Right hindlimb (tissue), 1 donor: Measurements from ENCODE around the gene RPL41.
"Not testable (repeated sequence)": the region's sequence is repeated elsewhere in the genome, so short reads cannot be mapped to it uniquely, and the experiment has no call there.

Experiments
- DNase-seq: peaks from one replicate; pipeline ENCODE4 v3.0.0-alpha.2; 2018

The RPL41 gene

DNA sequence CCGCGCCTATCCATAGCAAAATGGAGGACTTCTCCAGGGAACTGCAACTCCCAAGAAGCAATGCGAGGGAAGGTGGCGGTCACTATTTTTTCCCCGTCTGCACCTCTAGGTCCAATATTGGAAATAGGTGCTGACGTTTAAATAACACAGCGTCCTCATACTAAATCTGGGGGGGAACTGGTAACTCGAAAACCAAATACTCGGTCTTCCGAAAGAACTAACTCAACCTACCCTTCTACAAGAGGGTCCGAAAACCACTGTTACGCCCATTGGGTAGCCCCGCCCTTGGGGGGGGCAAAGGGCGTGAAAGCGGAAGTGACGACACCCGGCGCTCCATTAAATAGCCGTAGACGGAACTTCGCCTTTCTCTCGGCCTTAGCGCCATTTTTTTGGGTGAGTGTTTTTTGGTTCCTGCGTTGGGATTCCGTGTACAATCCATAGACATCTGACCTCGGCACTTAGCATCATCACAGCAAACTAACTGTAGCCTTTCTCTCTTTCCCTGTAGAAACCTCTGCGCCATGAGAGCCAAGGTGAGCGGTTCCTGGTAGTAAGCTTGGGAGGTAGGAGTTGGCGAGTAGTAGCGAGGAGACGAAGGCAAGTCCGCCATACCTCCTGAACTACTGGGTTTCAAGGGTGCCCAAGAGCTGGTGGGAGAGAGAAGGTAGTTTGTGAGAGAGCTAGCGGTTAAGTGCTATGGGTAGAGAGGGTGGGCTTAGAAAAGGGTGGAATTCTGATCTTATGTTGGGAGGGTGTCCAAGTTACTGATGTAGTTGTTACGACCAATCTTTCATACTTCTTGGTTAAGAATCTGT lies at the start of gene RPL41:
TSS of gene RPL41 (plus strand) at position 367 of the 815 bp plus-strand sequence.
- peak; percentile 97 for DNase-seq

GRCh38 chr12:56071648-56072047 lies 44.8 kb upstream of the RPL41 start:
- DNase-seq, result no peak

GRCh38 chr12:56074396-56074795 lies 42.0 kb upstream of the RPL41 start:
- no peak for DNase-seq

DNA sequence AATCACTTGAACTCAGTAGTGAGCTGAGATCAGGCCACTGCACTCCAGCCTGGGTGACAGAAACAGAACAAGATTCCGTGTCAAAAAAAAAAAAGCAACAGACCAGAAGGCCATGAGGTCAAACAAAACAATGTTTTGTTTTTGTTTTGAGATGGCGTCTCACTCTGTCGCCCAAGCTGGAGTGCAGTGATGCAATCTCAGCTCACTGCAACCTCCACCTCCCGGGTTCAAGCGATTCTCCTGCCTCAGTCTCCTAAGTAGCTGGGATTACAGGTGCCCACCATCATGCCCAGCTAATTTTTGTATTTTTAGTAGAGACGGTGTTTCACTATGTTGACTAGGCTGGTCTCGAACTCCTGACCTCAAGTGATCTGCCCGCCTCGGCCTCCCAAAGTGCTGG lies 38.5 kb upstream of the RPL41 start:
- not testable (repeated sequence) for DNase-seq

GRCh38 chr12:56078427-56078826 lies 38.0 kb upstream of the RPL41 start:
- DNase-seq, result no peak

- DNase-seq, result peak; percentile 89
Measured at GRCh38 chr12:56078931-56079722, 37.3 kb upstream of the RPL41 start.

DNA sequence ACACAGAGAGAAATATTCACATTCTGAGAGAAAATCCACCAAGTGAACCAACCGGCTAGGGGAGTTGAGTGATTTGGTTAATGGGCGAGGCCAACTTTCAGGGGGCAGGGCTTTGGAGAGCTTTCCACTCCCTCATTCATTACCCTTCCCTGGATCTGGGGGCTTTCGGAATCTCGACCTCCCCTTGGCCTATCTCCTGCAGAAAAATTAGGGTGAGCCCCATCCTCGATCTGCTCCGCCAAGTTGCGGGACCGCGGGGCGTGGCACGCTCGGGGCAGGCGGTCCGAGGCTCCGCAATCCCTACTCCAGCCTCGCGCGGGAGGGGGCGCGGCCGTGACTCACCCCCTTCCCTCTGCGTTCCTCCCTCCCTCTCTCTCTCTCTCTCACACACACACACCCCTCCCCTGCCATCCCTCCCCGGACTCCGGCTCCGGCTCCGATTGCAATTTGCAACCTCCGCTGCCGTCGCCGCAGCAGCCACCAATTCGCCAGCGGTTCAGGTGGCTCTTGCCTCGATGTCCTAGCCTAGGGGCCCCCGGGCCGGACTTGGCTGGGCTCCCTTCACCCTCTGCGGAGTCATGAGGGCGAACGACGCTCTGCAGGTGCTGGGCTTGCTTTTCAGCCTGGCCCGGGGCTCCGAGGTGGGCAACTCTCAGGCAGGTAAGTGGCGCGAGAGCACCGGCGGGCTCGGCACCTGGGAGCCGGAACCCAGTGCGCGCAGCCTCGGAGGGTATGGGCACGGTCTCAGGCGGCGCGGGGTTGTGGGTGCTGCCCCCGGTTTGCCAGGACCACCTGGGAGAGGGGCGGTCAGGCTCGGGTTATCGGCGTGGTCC lies 36.5 kb upstream of the RPL41 start, which contains the start of gene ERBB3:
TSS of gene ERBB3 (plus strand) at position 443 of the 833 bp plus-strand sequence. CDS start at position 579, 136 bp downstream.
- peak; percentile 80 for DNase-seq

DNA sequence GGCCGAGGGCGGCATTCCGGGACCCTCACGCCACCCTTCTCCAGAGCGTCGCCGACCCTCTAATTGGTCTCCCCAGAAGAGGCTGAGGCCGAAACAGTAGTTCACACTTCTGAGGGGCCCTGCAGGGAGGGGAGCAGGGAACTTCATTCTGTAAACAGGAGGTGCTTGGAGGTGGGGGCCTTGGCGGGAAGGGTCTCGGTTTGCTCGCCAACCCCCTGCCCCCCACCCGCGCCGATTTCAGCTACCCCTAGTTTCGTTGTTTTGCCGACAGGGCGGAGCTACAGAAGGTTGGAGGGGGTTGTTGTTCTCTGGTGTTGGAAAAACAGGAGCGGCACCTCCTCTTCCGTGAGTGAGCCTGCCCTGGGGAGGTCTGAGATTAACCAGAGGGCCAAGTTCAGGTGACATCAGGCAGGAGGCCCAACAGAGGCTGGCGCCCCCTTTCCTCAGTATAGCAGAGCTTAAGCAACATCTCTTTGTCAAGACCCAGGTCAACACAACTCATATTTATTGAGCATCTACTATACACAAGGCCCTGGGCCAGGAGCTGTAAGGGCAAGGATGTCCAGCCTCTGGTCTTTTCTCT lies 35.8 kb upstream of the RPL41 start:
- no peak for DNase-seq

- DNase-seq, result peak; percentile 61
Measured at GRCh38 chr12:56081393-56082347, 34.8 kb upstream of the RPL41 start.

DNA sequence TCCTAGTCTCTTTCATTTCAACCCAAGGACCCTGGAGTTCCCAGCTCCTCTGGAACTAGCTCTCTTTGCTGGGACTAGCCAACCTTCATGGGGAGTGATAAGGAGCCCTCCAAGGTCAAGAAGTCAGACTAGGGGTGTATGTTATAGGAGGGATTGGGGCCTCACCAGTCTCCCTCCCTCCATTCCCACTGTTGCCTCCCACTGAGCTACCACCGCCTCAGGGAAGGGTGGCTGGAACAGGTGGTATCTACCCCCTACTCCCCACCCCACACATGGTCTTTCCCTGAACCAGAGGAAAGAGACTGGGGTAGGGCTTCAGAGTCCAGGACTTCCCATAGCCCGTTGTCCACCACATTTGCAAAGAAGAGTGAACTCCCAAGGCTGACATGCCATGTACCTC lies 34.1 kb upstream of the RPL41 start:
- no peak for DNase-seq

GRCh38 chr12:56082967-56083366 lies 33.5 kb upstream of the RPL41 start:
- no peak for DNase-seq

DNA sequence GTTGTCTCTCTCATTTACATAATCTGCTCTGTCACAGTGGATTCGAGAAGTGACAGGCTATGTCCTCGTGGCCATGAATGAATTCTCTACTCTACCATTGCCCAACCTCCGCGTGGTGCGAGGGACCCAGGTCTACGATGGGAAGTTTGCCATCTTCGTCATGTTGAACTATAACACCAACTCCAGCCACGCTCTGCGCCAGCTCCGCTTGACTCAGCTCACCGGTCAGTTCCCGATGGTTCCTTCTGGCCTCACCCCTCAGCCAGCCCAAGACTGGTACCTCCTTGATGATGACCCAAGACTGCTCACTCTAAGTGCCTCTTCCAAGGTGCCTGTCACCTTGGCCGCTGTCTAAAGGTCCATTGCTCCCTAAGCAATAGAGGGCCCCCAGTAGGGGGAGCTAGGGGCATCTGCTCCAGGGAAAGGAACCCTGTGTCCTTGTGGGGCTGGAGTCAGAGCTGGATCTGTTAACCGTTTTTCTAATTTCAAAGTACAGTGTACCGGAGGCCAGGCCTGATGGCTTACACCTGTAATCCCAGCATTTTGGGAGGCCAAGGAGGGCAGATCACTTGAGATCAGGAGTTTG lies 31.4 kb upstream of the RPL41 start:
- no peak for DNase-seq

GRCh38 chr12:56086096-56086495 lies 30.3 kb upstream of the RPL41 start:
- DNase-seq, result no peak

- DNase-seq, result no peak
Measured at GRCh38 chr12:56086608-56087007, 29.8 kb upstream of the RPL41 start.

DNA sequence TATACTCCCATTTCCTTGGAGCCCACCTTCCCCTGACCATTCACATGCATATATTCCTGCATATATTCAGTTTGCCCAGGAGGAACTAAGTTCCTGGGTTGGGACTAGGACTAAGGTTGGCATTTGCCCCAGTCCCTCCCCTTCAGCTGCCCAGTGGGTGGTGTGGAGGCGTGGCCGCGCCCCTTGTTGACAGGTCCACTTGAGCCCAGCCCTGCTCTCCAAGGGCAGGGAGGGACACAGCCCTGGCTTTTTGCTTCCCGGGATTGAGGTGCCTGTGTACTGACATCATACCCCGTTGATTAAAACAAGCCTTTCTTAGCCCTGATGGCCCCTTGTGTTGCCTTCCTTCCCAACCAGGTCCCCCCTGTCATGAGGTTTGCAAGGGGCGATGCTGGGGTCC lies 29.2 kb upstream of the RPL41 start:
- no peak for DNase-seq

GRCh38 chr12:56097738-56098137 lies 18.7 kb upstream of the RPL41 start:
- no peak for DNase-seq

GRCh38 chr12:56098592-56098991 lies 17.8 kb upstream of the RPL41 start:
- DNase-seq, result no peak

- DNase-seq, result no peak
Measured at GRCh38 chr12:56099787-56100186, 16.6 kb upstream of the RPL41 start.

- DNase-seq, result no peak
Measured at GRCh38 chr12:56101045-56101444, 15.4 kb upstream of the RPL41 start.

DNA sequence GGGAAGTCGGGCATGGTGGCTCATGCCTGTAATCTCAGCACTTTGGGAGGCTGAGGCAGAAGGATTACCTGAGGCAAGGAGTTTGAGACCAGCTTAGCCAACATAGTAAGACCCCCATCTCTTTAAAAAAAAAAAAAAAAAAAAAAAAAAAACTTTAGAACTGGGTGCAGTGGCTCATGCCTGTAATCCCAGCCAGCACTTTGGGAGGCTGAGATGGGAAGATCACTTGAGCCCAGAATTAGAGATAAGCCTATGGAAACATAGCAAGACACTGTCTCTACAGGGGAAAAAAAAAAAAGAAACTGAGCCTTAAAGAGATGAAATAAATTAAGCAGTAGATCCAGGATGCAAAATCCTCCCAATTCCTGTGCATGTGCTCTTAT lies 13.8 kb upstream of the RPL41 start:
- no peak for DNase-seq

GRCh38 chr12:56103066-56103711 lies 13.2 kb upstream of the RPL41 start:
- no peak for DNase-seq
